Breast epithelium (tissue), 3 donors: ENCODE measurements around the gene XCR1.

Source experiments
- POLR2A ChIP-seq: fragments of 450-650 bp; IDR thresholded peaks from one replicate; pipeline ENCODE4 v1.6.1; 2016; ENCODE audit warnings: antibody characterized with exemption, mild to moderate bottlenecking, moderate library complexity
- POLR2AphosphoS5 ChIP-seq, 3 donors: sonication (generic); formaldehyde crosslinking; IDR thresholded peaks; one replicate each; pipeline ENCODE4 v1.6.1; 2017; ENCODE audit warnings: antibody characterized with exemption in 3 of 3
- TF ChIP-seq, protein P1 (sequence below), 3 donors: fragments of 450-650 bp; IDR thresholded peaks; one replicate each; pipeline ENCODE4 v1.5.1; 2016 to 2017; ENCODE audit warnings: antibody characterized with exemption in 3 of 3, mild to moderate bottlenecking in 3 of 3, moderate library complexity in 3 of 3

DNA sequence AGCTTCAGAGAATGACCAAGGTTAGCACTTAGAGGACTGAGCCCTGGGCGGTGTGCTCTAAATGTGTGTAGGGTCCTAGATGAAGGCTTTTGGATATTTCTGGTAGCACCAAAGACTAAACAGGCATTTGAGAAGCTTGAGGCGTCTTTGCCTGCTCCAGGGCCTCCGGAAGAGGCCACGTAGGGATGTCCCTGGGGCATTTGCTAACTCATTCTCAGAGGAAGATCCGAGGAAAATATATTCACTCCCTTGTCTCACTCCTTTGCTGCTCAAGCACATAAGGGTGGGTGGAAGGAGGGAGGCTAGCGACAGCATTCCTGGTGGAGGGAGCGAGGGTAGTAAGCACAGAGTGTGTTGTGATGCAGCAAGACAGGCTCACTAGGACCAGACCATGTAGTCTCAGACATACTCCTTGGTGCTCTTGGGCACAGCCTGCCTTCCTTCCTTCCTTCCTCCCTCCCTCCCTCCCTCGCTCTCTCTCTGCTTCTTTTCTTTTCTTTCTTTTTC, 38.5 kb upstream of the XCR1 start:
- TF ChIP-seq, protein P1, sequence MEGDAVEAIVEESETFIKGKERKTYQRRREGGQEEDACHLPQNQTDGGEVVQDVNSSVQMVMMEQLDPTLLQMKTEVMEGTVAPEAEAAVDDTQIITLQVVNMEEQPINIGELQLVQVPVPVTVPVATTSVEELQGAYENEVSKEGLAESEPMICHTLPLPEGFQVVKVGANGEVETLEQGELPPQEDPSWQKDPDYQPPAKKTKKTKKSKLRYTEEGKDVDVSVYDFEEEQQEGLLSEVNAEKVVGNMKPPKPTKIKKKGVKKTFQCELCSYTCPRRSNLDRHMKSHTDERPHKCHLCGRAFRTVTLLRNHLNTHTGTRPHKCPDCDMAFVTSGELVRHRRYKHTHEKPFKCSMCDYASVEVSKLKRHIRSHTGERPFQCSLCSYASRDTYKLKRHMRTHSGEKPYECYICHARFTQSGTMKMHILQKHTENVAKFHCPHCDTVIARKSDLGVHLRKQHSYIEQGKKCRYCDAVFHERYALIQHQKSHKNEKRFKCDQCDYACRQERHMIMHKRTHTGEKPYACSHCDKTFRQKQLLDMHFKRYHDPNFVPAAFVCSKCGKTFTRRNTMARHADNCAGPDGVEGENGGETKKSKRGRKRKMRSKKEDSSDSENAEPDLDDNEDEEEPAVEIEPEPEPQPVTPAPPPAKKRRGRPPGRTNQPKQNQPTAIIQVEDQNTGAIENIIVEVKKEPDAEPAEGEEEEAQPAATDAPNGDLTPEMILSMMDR (IDR thresholded peaks at IDR 0.05), result no peak
- TF ChIP-seq POLR2A, result no peak
- no peak for TF ChIP-seq POLR2AphosphoS5 (IDR thresholded peaks at IDR 0.05)
